Measurements from ENCODE around the gene CDH13.

Gene CDH13

GRCh38 chr16:83407928-83408327 is 781.2 kb downstream of the CDH13 start:
- no peaks in the 10 kb centered on the region for H3K4me1 ChIP-seq (ENCODE audit: low read length)
- H3F3A ChIP-seq (ENCODE audit: insufficient read depth, low read length), result no peaks in the 10 kb centered on the region
- no peaks in the 10 kb centered on the region for H3K9me3 ChIP-seq (replicated peaks; ENCODE audit: insufficient read depth, low read length)
- H3K9ac ChIP-seq (ENCODE audit: low read length), result no peak overlapping the region
- H3K27ac ChIP-seq (ENCODE audit: low read length), result no peak overlapping the region
- DNase-seq, result no peak
- H3K36me3 ChIP-seq (replicated peaks; ENCODE audit: insufficient read depth, low read length), result no peaks in the 10 kb centered on the region
- no peak overlapping the region for H3K4me3 ChIP-seq (ENCODE audit: low read length)
- H3K9me2 ChIP-seq (replicated peaks; ENCODE audit: insufficient read depth, low read length), result no peaks in the 10 kb centered on the region
- no peaks in the 10 kb centered on the region for H3K79me2 ChIP-seq (ENCODE audit: low read length)
- H4K20me1 ChIP-seq (ENCODE audit: insufficient read depth, low read length), result no peaks in the 10 kb centered on the region
- no peaks in the 10 kb centered on the region for H3K27me3 ChIP-seq (replicated peaks; ENCODE audit: insufficient read depth, low read length)
- no peak overlapping the region for H2AFZ ChIP-seq (ENCODE audit: low read length)
- H3K4me2 ChIP-seq (ENCODE audit: low read depth, low read length), result no peak overlapping the region
- TF ChIP-seq CTCF (IDR thresholded peaks at IDR 0.05; ENCODE audit: low read length) (no peak), EZH2 (optimal IDR thresholded peaks at IDR 0.05; ENCODE audit: low read depth, low read length) (no peak), EZH2phosphoT487 (IDR thresholded peaks at IDR 0.05; ENCODE audit: low read length) (no peak)

- no peak overlapping the region for H3K9ac ChIP-seq (ENCODE audit: low read length)
- TF ChIP-seq EZH2 (optimal IDR thresholded peaks at IDR 0.05; ENCODE audit: low read depth, low read length) (no peak), EZH2phosphoT487 (IDR thresholded peaks at IDR 0.05; ENCODE audit: low read length) (no peak), CTCF (IDR thresholded peaks at IDR 0.05; ENCODE audit: low read length) (no peak)
These were observed 782.6 kb downstream of the CDH13 start for GRCh38 chr16:83409347-83409746.

GRCh38 chr16:83418565-83418964 is 791.8 kb downstream of the CDH13 start:
- Histone ChIP-seq H3K36me3 (replicated peaks; ENCODE audit: insufficient read depth, low read length) (no peaks in the 10 kb centered on the region), H3K9ac (ENCODE audit: low read length) (no peak overlapping the region), H3K9me3 (replicated peaks; ENCODE audit: insufficient read depth, low read length) (no peaks in the 10 kb centered on the region), H3K27me3 (replicated peaks; ENCODE audit: insufficient read depth, low read length) (no peaks in the 10 kb centered on the region), H3K9me2 (replicated peaks; ENCODE audit: insufficient read depth, low read length) (no peaks in the 10 kb centered on the region), H2AFZ (ENCODE audit: low read length) (no peak overlapping the region), H3K4me2 (ENCODE audit: low read depth, low read length) (no peak overlapping the region), H3K4me3 (ENCODE audit: low read length) (no peak overlapping the region), H3K79me2 (ENCODE audit: low read length) (no peaks in the 10 kb centered on the region), H3K4me1 (ENCODE audit: low read length) (no peaks in the 10 kb centered on the region), H3F3A (ENCODE audit: insufficient read depth, low read length) (no peaks in the 10 kb centered on the region), H4K20me1 (ENCODE audit: insufficient read depth, low read length) (no peaks in the 10 kb centered on the region), H3K27ac (ENCODE audit: low read length) (no peak overlapping the region)
- TF ChIP-seq EZH2phosphoT487 (IDR thresholded peaks at IDR 0.05; ENCODE audit: low read length) (no peak), CTCF (IDR thresholded peaks at IDR 0.05; ENCODE audit: low read length) (no peak), EZH2 (optimal IDR thresholded peaks at IDR 0.05; ENCODE audit: low read depth, low read length) (no peak)
- DNase-seq, result no peak

More at GRCh38 chr16:83409347-83409746, 782.6 kb downstream of the CDH13 start:
- H3K4me3 ChIP-seq (ENCODE audit: low read length), result no peak overlapping the region
- no peaks in the 10 kb centered on the region for H3K79me2 ChIP-seq (ENCODE audit: low read length)
- H3K4me1 ChIP-seq (ENCODE audit: low read length), result no peaks in the 10 kb centered on the region
- no peaks in the 10 kb centered on the region for H3F3A ChIP-seq (ENCODE audit: insufficient read depth, low read length)
- no peaks in the 10 kb centered on the region for H3K27me3 ChIP-seq (replicated peaks; ENCODE audit: insufficient read depth, low read length)
- no peak overlapping the region for H3K4me2 ChIP-seq (ENCODE audit: low read depth, low read length)
- DNase-seq, result no peak
- no peaks in the 10 kb centered on the region for H3K9me2 ChIP-seq (replicated peaks; ENCODE audit: insufficient read depth, low read length)
- no peaks in the 10 kb centered on the region for H3K9me3 ChIP-seq (replicated peaks; ENCODE audit: insufficient read depth, low read length)
- no peak overlapping the region for H3K27ac ChIP-seq (ENCODE audit: low read length)
- no peaks in the 10 kb centered on the region for H4K20me1 ChIP-seq (ENCODE audit: insufficient read depth, low read length)
- H2AFZ ChIP-seq (ENCODE audit: low read length), result no peak overlapping the region
- H3K36me3 ChIP-seq (replicated peaks; ENCODE audit: insufficient read depth, low read length), result no peaks in the 10 kb centered on the region
